MM.1S (cell line): ENCODE data around the gene NDUFV2.

Experiments used
- DNase-seq: peaks from one replicate; pipeline ENCODE4 v3.0.0-alpha.2; 2015
- H2AFZ ChIP-seq: fragments of 300-600 bp; sonication (generic); 2 replicates; pipeline ENCODE4 v1.6.0; 2016; ENCODE audit warnings: antibody characterized with exemption, low read length
- H3F3A ChIP-seq: fragments of 300-600 bp; sonication (generic); 2 replicates; pipeline ENCODE4 v1.6.1; 2016; ENCODE audit warnings: mild to moderate bottlenecking, antibody characterized with exemption, low read length, moderate library complexity, mixed read lengths; ENCODE audit not compliant: insufficient read depth
- H3K27ac ChIP-seq: fragments of 300-600 bp; sonication (generic); 2 replicates; pipeline ENCODE4 v1.5.1; 2016; ENCODE audit warnings: mild to moderate bottlenecking, low read length
- H3K27me3 ChIP-seq: fragments of 300-600 bp; sonication (generic); replicated peaks from 2 replicates; pipeline ENCODE4 v1.6.0; 2016; ENCODE audit warnings: low read length; ENCODE audit not compliant: insufficient read depth
- H3K36me3 ChIP-seq: fragments of 300-600 bp; sonication (generic); replicated peaks from 2 replicates; pipeline ENCODE4 v1.6.1; 2016; ENCODE audit warnings: mild to moderate bottlenecking, low read length, mixed read lengths; ENCODE audit not compliant: insufficient read depth
- H3K4me1 ChIP-seq: fragments of 300-600 bp; sonication (generic); 2 replicates; pipeline ENCODE4 v1.6.1; 2016; ENCODE audit warnings: low read length, mixed read lengths
- H3K4me2 ChIP-seq: fragments of 300-600 bp; sonication (generic); 2 replicates; pipeline ENCODE4 v1.6.0; 2016; ENCODE audit warnings: low read depth, low read length
- H3K4me3 ChIP-seq: fragments of 300-600 bp; sonication (generic); 2 replicates; pipeline ENCODE4 v1.5.1; 2016; ENCODE audit warnings: low read length, mixed read lengths
- H3K79me2 ChIP-seq: fragments of 300-600 bp; sonication (generic); 2 replicates; pipeline ENCODE4 v1.6.1; 2016; ENCODE audit warnings: mixed run types, low read length, mixed read lengths
- H3K9ac ChIP-seq: fragments of 300-600 bp; sonication (generic); 2 replicates; pipeline ENCODE4 v1.6.1; 2016; ENCODE audit warnings: low read length, mixed read lengths
- H3K9me2 ChIP-seq: fragments of 300-600 bp; sonication (generic); replicated peaks from 2 replicates; pipeline ENCODE4 v1.6.1; 2016; ENCODE audit warnings: mild to moderate bottlenecking, low read length, mixed read lengths; ENCODE audit not compliant: insufficient read depth
- H3K9me3 ChIP-seq: fragments of 300-600 bp; sonication (generic); replicated peaks from 2 replicates; pipeline ENCODE4 v1.6.1; 2016; ENCODE audit warnings: mild to moderate bottlenecking, low read length, mixed read lengths; ENCODE audit not compliant: insufficient read depth
- H4K20me1 ChIP-seq: fragments of 300-600 bp; sonication (generic); 2 replicates; pipeline ENCODE4 v1.6.1; 2016; ENCODE audit warnings: mild to moderate bottlenecking, low read length, moderate library complexity, mixed read lengths; ENCODE audit not compliant: insufficient read depth
- EZH2 ChIP-seq: fragments of 300-600 bp; sonication (generic); optimal IDR thresholded peaks from 2 replicates; pipeline ENCODE3; 2017; ENCODE audit warnings: low read depth, mild to moderate bottlenecking, antibody characterized with exemption, low read length, mixed read lengths
- EZH2phosphoT487 ChIP-seq: fragments of 300-600 bp; sonication (generic); IDR thresholded peaks from 2 replicates; pipeline ENCODE4 v1.6.1; 2018; ENCODE audit warnings: antibody characterized with exemption, low read length
- TF ChIP-seq, protein P1 (sequence below): fragments of 300-600 bp; sonication (generic); IDR thresholded peaks from 2 replicates; pipeline ENCODE4 v1.5.1; 2016; ENCODE audit warnings: antibody characterized with exemption, low read length, mixed read lengths

NDUFV2 gene

DNA sequence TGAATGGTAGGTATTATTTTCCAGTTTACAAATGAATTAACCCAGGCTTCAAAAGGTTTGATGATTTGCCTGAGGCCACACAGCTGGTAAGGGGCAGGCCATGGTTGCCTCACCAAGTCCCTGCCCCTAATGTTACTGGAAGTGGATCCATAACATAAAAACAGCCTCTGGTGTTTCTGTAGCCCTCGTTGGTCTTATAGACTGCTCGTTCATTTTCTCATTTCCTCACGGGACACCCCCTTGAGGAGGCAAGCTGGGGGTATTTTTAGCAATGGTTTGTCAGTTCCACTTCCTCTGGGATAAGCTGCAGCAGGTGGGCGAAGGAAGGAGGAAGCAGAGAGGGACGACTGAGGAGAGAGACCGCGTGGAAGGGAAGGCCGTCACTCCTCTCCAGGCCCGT is 32.9 kb upstream of the NDUFV2 start:
- Histone ChIP-seq H3K4me3 (peak overlapping the region; percentile 10; the same call in 1 of the 2 replicates), H2AFZ (peak overlapping the region; percentile 7), H3K9me2 (no peaks in the 10 kb centered on the region), H3K9ac (peak overlapping the region; percentile 53), H3K36me3 (no peaks in the 10 kb centered on the region), H3F3A (peaks cover 63% of the 10 kb centered on the region), H3K4me2 (peak overlapping the region; percentile 48), H3K27ac (peak overlapping the region; percentile 96), H4K20me1 (no peaks in the 10 kb centered on the region), H3K79me2 (peaks cover 50% of the 10 kb centered on the region), H3K27me3 (no peaks in the 10 kb centered on the region), H3K4me1 (peaks cover 66% of the 10 kb centered on the region), H3K9me3 (no peaks in the 10 kb centered on the region)
- TF ChIP-seq, protein P1, sequence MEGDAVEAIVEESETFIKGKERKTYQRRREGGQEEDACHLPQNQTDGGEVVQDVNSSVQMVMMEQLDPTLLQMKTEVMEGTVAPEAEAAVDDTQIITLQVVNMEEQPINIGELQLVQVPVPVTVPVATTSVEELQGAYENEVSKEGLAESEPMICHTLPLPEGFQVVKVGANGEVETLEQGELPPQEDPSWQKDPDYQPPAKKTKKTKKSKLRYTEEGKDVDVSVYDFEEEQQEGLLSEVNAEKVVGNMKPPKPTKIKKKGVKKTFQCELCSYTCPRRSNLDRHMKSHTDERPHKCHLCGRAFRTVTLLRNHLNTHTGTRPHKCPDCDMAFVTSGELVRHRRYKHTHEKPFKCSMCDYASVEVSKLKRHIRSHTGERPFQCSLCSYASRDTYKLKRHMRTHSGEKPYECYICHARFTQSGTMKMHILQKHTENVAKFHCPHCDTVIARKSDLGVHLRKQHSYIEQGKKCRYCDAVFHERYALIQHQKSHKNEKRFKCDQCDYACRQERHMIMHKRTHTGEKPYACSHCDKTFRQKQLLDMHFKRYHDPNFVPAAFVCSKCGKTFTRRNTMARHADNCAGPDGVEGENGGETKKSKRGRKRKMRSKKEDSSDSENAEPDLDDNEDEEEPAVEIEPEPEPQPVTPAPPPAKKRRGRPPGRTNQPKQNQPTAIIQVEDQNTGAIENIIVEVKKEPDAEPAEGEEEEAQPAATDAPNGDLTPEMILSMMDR, result no peak
- TF ChIP-seq EZH2 (no peak), EZH2phosphoT487 (no peak)
- DNase-seq, result peak; percentile 62

DNA sequence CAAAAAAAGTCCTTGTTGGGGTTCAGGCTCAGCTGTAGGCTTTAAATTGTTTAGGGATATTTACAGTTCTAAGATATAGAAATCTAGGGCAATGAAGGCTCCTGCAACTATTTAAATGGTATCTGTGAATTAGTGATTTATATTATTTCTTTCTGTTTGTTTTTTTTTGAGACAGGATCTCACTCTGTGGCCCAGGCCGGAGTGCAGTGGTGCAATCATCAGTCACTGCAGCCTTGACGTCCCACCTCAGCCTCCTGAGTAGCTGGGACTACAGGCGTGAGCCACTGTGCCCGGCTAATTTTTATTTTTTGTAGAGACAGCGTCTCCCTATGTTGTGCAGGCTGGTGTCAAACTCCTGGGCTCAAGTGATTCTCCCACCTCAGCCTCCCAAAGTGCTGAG is 32.3 kb upstream of the NDUFV2 start:
- H2AFZ ChIP-seq, result peak overlapping the region; percentile 7
- no peak for DNase-seq
- H3F3A ChIP-seq, result peaks cover 61% of the 10 kb centered on the region
- peak overlapping the region; percentile 96 for H3K27ac ChIP-seq
- H3K4me2 ChIP-seq, result peak overlapping the region; percentile 48
- no peaks in the 10 kb centered on the region for H4K20me1 ChIP-seq
- peak overlapping the region; percentile 10; the same call in 1 of the 2 replicates for H3K4me3 ChIP-seq
- peak overlapping the region; percentile 53 for H3K9ac ChIP-seq
- TF ChIP-seq, protein P1, result no peak
- TF ChIP-seq EZH2, result no peak
- no peak for TF ChIP-seq EZH2phosphoT487
- peaks cover 65% of the 10 kb centered on the region for H3K4me1 ChIP-seq
- H3K27me3 ChIP-seq, result no peaks in the 10 kb centered on the region
- no peaks in the 10 kb centered on the region for H3K9me3 ChIP-seq
- H3K79me2 ChIP-seq, result peaks cover 51% of the 10 kb centered on the region
- H3K9me2 ChIP-seq, result no peaks in the 10 kb centered on the region
- no peaks in the 10 kb centered on the region for H3K36me3 ChIP-seq

DNA sequence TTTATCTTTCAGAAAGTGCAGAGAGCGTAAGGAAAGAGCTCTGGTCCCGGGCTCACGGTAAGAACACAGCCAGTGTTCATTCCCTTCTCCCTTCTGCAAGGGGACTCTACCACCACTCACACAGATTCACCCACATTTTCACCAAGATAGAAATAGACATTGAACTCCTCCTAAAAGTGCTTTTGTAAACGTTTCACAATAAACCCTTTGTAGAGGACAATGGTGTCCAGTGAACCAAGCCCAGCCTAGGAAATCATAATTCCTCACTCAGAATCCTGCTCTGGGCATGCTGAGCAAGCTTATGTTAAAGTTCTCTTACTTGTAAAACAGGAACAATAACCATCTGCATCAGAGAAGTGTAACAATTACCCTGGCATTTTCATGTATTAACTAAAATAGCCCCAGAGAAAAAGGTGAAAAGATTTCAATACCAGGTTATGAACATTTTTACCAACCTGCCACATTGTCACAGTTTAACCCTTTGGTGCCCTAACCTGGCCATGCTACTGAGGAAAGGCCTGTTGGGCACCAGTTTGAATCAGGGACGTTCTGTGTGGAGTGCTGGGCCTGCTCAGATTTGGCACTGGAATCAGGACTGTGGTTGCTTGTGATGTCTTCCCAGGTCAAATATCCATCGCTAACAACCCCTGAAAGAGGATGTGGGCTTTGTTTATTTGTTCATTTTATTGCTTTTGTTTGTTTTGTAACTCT is 22.5 kb upstream of the NDUFV2 start:
- TF ChIP-seq, protein P1, result no peak
- no peak for TF ChIP-seq EZH2phosphoT487
- no peak for TF ChIP-seq EZH2
- H3F3A ChIP-seq, result peaks cover 37% of the 10 kb centered on the region
- H3K79me2 ChIP-seq, result peaks cover 31% of the 10 kb centered on the region
- H3K36me3 ChIP-seq, result no peaks in the 10 kb centered on the region
- DNase-seq, result no peak
- H3K4me2 ChIP-seq, result peak overlapping the region; percentile 2; the same call in 1 of the 2 replicates
- H2AFZ ChIP-seq, result peak overlapping the region; percentile 19; the same call in 1 of the 2 replicates
- no peak overlapping the region for H3K4me3 ChIP-seq
- peaks cover 38% of the 10 kb centered on the region for H3K4me1 ChIP-seq
- no peak overlapping the region for H3K9ac ChIP-seq
- no peaks in the 10 kb centered on the region for H4K20me1 ChIP-seq
- no peaks in the 10 kb centered on the region for H3K9me3 ChIP-seq
- H3K27me3 ChIP-seq, result no peaks in the 10 kb centered on the region
- H3K27ac ChIP-seq, result no peak overlapping the region; the same call in 1 of the 2 replicates
- H3K9me2 ChIP-seq, result no peaks in the 10 kb centered on the region
